K562 (cell line): ENCODE results near the gene ZFP2. TPM values are rescaled to one million over a fixed set of nuclear protein-coding genes. Genes with fewer than 3 reads are reported as not detected.

Experiments used
- ATAC-seq: fragments of 200-7000 bp; cut with Tn5 transposase; 3 replicates; pipeline ENCODE4 v1.9.1; 2020; ENCODE audit warnings: moderate library complexity
- BruUV-seq: library from RNA; stranded (reverse); fragments of 400-500 nt; replicated peaks from 2 replicates; lab custom pipeline; 2021; lab: Mats Ljungman, UMichigan
- CTCF ChIA-PET: fragments of 300-600 bp; formaldehyde crosslinking; extraction: SDS; loops from one replicate; lab custom pipeline; 2021; ENCODE audit warnings: low intra/inter-chr PET ratio; lab: Yijun Ruan, JAX
- POLR2A ChIA-PET: fragments of 300-600, 350-650 bp; sonication (Branson Sonifier 250); formaldehyde crosslinking; extraction: SDS; loops from one replicate; lab custom pipeline; 2021; ENCODE audit warnings: antibody characterized with exemption, inconsistent platforms; lab: Yijun Ruan, JAX
- DNase-seq, 4 experiments: peaks; one replicate each; pipeline versions ENCODE4 v3.0.0 to v3.0.0-alpha.2; 2011 to 2018; ENCODE audit warnings: low spot score in 3 of 4, mixed read lengths in 3 of 4; ENCODE audit errors: extremely low read depth in 1 of 4
- FAIRE-seq: peaks from 2 replicates; lab custom pipeline; 2011; peaks lifted over from hg19 to GRCh38; lab: Jason Lieb, UNC
- H2AFZ ChIP-seq: 2 replicates; pipeline ENCODE4 v1.6.0; 2011; ENCODE audit warnings: low read depth, low read length, control low read depth, inconsistent platforms
- H3K27ac ChIP-seq: fragments of 200-600 bp; 3 replicates; pipeline ENCODE4 v1.8.0; 2011; ENCODE audit warnings: low read depth, mild to moderate bottlenecking, control low read depth, inconsistent platforms, low read length, moderate library complexity, mixed read lengths; ENCODE audit errors: extremely low read depth
- H3K27me3 ChIP-seq, 2 experiments: fragments of 300-600 bp in 1 of 2; 2 replicates in 1 of 2; 3 replicates in 1 of 2; pipeline versions ENCODE4 v1.6.0 to v1.8.0; 2011; ENCODE audit warnings: inconsistent platforms in 2 of 2, low read length in 2 of 2, mild to moderate bottlenecking in 1 of 2, mixed read lengths in 1 of 2, moderate library complexity in 1 of 2; ENCODE audit not compliant: control insufficient read depth in 2 of 2, insufficient read depth in 2 of 2
- H3K36me3 ChIP-seq: fragments of 300-600 bp; 3 replicates; pipeline ENCODE4 v1.8.0; 2011; ENCODE audit warnings: mild to moderate bottlenecking, low read length, inconsistent platforms; ENCODE audit not compliant: control insufficient read depth, insufficient read depth
- H3K4me1 ChIP-seq, 2 experiments: fragments of 200-600 bp in 1 of 2; replicated peaks in 1 of 2; 2 replicates in 1 of 2; 3 replicates in 1 of 2; pipeline versions ENCODE4 v1.5.1 to v1.8.0; 2011; ENCODE audit warnings: inconsistent platforms in 2 of 2, low read length in 2 of 2, mild to moderate bottlenecking in 1 of 2, mixed read lengths in 1 of 2, moderate library complexity in 1 of 2; ENCODE audit not compliant: control insufficient read depth in 2 of 2, insufficient read depth in 2 of 2
- H3K4me2 ChIP-seq: 2 replicates; pipeline ENCODE4 v1.6.1; 2011; ENCODE audit warnings: low read length, control low read depth, inconsistent platforms, mixed read lengths; ENCODE audit not compliant: insufficient read depth
- H3K4me3 ChIP-seq: fragments of 200-600 bp; sonication (generic), shearing (Covaris generic); 2 replicates; pipeline ENCODE4 v1.5.1; 2016; ENCODE audit warnings: control low read depth, inconsistent platforms
- H3K79me2 ChIP-seq: fragments of 200-600 bp; 3 replicates; pipeline ENCODE4 v1.8.0; 2011; ENCODE audit warnings: low read length, inconsistent platforms; ENCODE audit not compliant: control insufficient read depth, insufficient read depth
- H3K9ac ChIP-seq, 2 experiments: 2 replicates each; pipeline versions ENCODE4 v1.6.0 to v1.6.1; 2011; ENCODE audit warnings: low read depth in 2 of 2, low read length in 2 of 2, control low read depth in 1 of 2, inconsistent platforms in 1 of 2, mild to moderate bottlenecking in 1 of 2, mixed read lengths in 1 of 2; ENCODE audit not compliant: insufficient read depth in 1 of 2
- H3K9me1 ChIP-seq: one replicate; pipeline ENCODE4 v1.6.0; 2011; ENCODE audit warnings: inconsistent platforms, mild to moderate bottlenecking, low read length, moderate library complexity; ENCODE audit not compliant: control insufficient read depth, insufficient read depth
- H3K9me3 ChIP-seq: replicated peaks from 2 replicates; pipeline ENCODE4 v1.5.1; 2011; ENCODE audit warnings: low read depth, low read length, inconsistent platforms; ENCODE audit not compliant: control insufficient read depth, insufficient read depth
- H4K20me1 ChIP-seq: replicated peaks from 2 replicates; pipeline ENCODE4 v1.6.1; 2011; ENCODE audit warnings: low read length, inconsistent platforms, mixed read lengths; ENCODE audit not compliant: control insufficient read depth, insufficient read depth
- NRF1 ChIP-seq, 2 experiments: fragments of 450-650 bp; IDR thresholded peaks in 1 of 2; conservative IDR thresholded peaks in 1 of 2; 2 replicates each; pipeline ENCODE4 v1.6.1; 2014; ENCODE audit warnings: mild to moderate bottlenecking in 2 of 2
- ZBED1 ChIP-seq: IDR thresholded peaks from 2 replicates; pipeline ENCODE4 v1.6.1; 2014
- ZFP1 ChIP-seq: fragments of 450-650 bp; formaldehyde crosslinking; IDR thresholded peaks from 2 replicates; pipeline ENCODE4 v1.4.0; 2020; ENCODE audit warnings: mild to moderate bottlenecking, mixed read lengths
- ZNF274 ChIP-seq: IDR thresholded peaks from 2 replicates; pipeline ENCODE4 v1.6.1; 2011; ENCODE audit warnings: low read depth, mild to moderate bottlenecking, low read length, moderate library complexity, borderline replicate concordance
- WGBS: fragments of 100-300 bp; shearing (Covaris generic); methylation state at CpG from one replicate; pipeline ENCODE4 v1.1.6; 2016; ENCODE audit warnings: low coverage, mixed read lengths; ENCODE audit not compliant: insufficient coverage; ENCODE audit errors: missing lambda C conversion rate; 5-methylcytosine and 5-hydroxymethylcytosine counted together
- in situ Hi-C: fragments of 300-500 bp; cut with MboI; formaldehyde crosslinking; loops from 4 replicates; pipeline ENCODE4 v1.15.0; 2018; ENCODE audit warnings: inconsistent platforms, mixed read lengths
- intact Hi-C: fragments of 100-400 bp; cut with micrococcal nuclease; formaldehyde crosslinking; loops from 2 replicates; pipeline ENCODE4 v1.14.2; 2022
- polyA plus RNA-seq, 8 experiments: library from polyadenylated mRNA; depleted of rRNA in 4 of 8; stranded (reverse) in 5 of 8; unstranded in 3 of 8; fragments of >200 nt; fragmentation: Nextera tagmentation in 2 of 8; fragmentation: Illumina TruSeq in 1 of 8; extraction: Ambion mirVana in 2 of 8; extraction: Trizol in 1 of 8; gene quantifications; 2 replicates each; pipeline versions ENCODE4 v1.2.1 to v1.2.3, GENCODE V29; 2011 to 2014; ENCODE audit warnings: inconsistent platforms in 1 of 8, missing spikeins in 1 of 8
- total RNA-seq, 7 experiments: library from RNA; depleted of rRNA in 6 of 7; stranded (reverse); fragments of >200 nt in 6 of 7; fragmentation: Illumina TruSeq in 2 of 7; extraction: Trizol in 2 of 7; gene quantifications; 2 replicates each; pipeline versions ENCODE4 v1.2.1 to v1.2.3, GENCODE V29; 2011 to 2021; ENCODE audit warnings: low replicate concordance in 1 of 7

The ZFP2 gene
- total and polyA plus RNA-seq, 9 of the 15 experiments (the other 6 are each of a cell fraction or from before 2014, with no cell fraction given): 0.07 to 0.13 TPM; not detected in 7

GRCh38 chr5:178931846-178932760 is 36.4 kb downstream of the ZFP2 start:
- ChIA-PET POLR2A (no interaction called here), CTCF (no interaction called here)
- FAIRE-seq (no peak), DNase-seq (no peak), ATAC-seq (no peak)
- Histone ChIP-seq H4K20me1 (no peaks in the 10 kb centered on the region), H3K27ac (no peak overlapping the region), H3K9ac (no peak overlapping the region), H3K9me1 (no peaks in the 10 kb centered on the region), H3K4me1 (no peaks in the 10 kb centered on the region), H3K4me3 (no peak overlapping the region), H3K4me2 (no peak overlapping the region), H2AFZ (no peak overlapping the region), H3K9me3 (peaks cover 5% of the 10 kb centered on the region), H3K36me3 (no peaks in the 10 kb centered on the region), H3K79me2 (no peaks in the 10 kb centered on the region), H3K27me3 (no peaks in the 10 kb centered on the region)
- BruUV-seq: no TSS peak
- in situ Hi-C loops: no loop called here
- WGBS: 7% methylated on average over 11 of the region's 11 CpGs
- intact Hi-C loops: no loop called here
- TF ChIP-seq ZBED1 (no peak), ZNF274 (peak; percentile 96)

- peaks cover 0 to 18% of the 10 kb centered on the region in 2 experiments; a peak in 3 of 5 replicates for H3K27me3 ChIP-seq
- no peaks in the 10 kb centered on the region for H3K79me2 ChIP-seq
- no peaks in the 10 kb centered on the region for H3K9me1 ChIP-seq
- H3K36me3 ChIP-seq: no peaks in the 10 kb centered on the region
- H2AFZ ChIP-seq: no peak within 1 kb of the TSS
- H3K4me1 ChIP-seq: no peaks in the 10 kb centered on the region; a peak in 1 of 5 replicates
- H3K4me3 ChIP-seq: no peak within 1 kb of the TSS
- intact Hi-C loops (no loop called here), in situ Hi-C loops (no loop called here)
- POLR2A ChIA-PET: no interaction called here
- DNase-seq (no peak), ATAC-seq (no peak), FAIRE-seq (no peak)
- CTCF ChIA-PET: no interaction called here
- no peak within 1 kb of the TSS for H3K4me2 ChIP-seq
- no peak within 1 kb of the TSS for H3K27ac ChIP-seq
- BruUV-seq: no TSS peak
- no peaks in the 10 kb centered on the region for H3K9me3 ChIP-seq
- no peaks in the 10 kb centered on the region for H4K20me1 ChIP-seq
- peak in 1 of 2 experiments; percentile 25; a peak in 1 of 4 replicates for TF ChIP-seq NRF1 (conservative IDR thresholded peaks at IDR 0.05 in 1 of 2, IDR thresholded peaks at IDR 0.05 in 1 of 2)
- TF ChIP-seq ZFP1 (CRISPR knock-in tag): no peak
- 16% methylated on average over 49 of the region's 69 CpGs for WGBS
- H3K9ac ChIP-seq: no peak within 1 kb of the TSS
Measured at GRCh38 chr5:178940569-178941360, 45.1 kb downstream of the ZFP2 start, which contains the start of gene ZNF454. ZNF454 (plus strand) TSS chr5:178941198; CDS start chr5:178942792, 1,594 bp downstream.
